ENCODE data around the gene RPS21. TPM values are rescaled to one million over a fixed set of nuclear protein-coding genes. Genes with fewer than 3 reads are reported as not detected.

Gene RPS21
- polyA plus RNA-seq, 1 of the 3 experiments (the other 2 are of a cell fraction): 16,625 TPM

GRCh38 chr20:62389601-62390087, 2.7 kb downstream of the RPS21 start:
- Histone ChIP-seq H3K9me3 (no peaks in the 10 kb centered on the region), H3K79me2 (ENCODE audit: insufficient read depth) (peaks cover 49% of the 10 kb centered on the region), H3K9ac (no peak overlapping the region), H3F3A (replicated peaks; ENCODE audit: insufficient read depth) (peaks cover 17% of the 10 kb centered on the region), H3K36me3 (replicated peaks in 1 of 2; ENCODE audit: control insufficient read depth in 1 of 2, insufficient read depth in 2 of 2, low read length in 1 of 2) (peaks cover 15 to 38% of the 10 kb centered on the region in 2 experiments), H3K4me3 (ENCODE audit: low read depth in 2 of 2, low read length in 1 of 2) (no peak overlapping the region), H3K27ac (ENCODE audit: low read depth in 2 of 2, low read length in 1 of 2) (no peak overlapping the region), H3K9me2 (no peaks in the 10 kb centered on the region), H3K4me1 (ENCODE audit: control insufficient read depth in 1 of 2, insufficient read depth in 2 of 2, low read depth in 1 of 2, low read length in 1 of 2) (peaks cover 0 to 19% of the 10 kb centered on the region in 2 experiments; a peak in 2 of 4 replicates), H4K20me1 (ENCODE audit: insufficient read depth) (peaks cover 22% of the 10 kb centered on the region), H3K27me3 (ENCODE audit: insufficient read depth) (no peaks in the 10 kb centered on the region), H3K4me2 (no peak overlapping the region), H2AFZ (ENCODE audit: low read depth) (no peak overlapping the region)
- DNase-seq: no peak
- WGBS (ENCODE audit: low lambda C conversion rate): 79% methylated on average over 5 of the region's 5 CpGs
- POLR2A ChIA-PET: interaction anchor here (3.0 kb wide), 1 partner anchor 10 kb away, joined by 12 read pairs; no protein-coding TSS in a partner anchor
- CTCF ChIA-PET: interaction anchor here (0.6 to 1.8 kb wide), 4 partner anchors 13 to 54 kb away, joined by 3 to 10 read pairs (median 4); no protein-coding TSS in a partner anchor
- TF ChIP-seq FOXJ3 (CRISPR knock-in tag; IDR thresholded peaks at IDR 0.05) (no peak), SMC3 (IDR thresholded peaks at IDR 0.05; ENCODE audit: low read depth, low read length) (no peak), RCOR1 (IDR thresholded peaks at IDR 0.05; ENCODE audit: low read length) (no peak), MAX (IDR thresholded peaks at IDR 0.05; ENCODE audit: low read depth) (no peak), MEF2A (IDR thresholded peaks at IDR 0.05; ENCODE audit: borderline replicate concordance, low read depth) (no peak), TAF1 (IDR thresholded peaks at IDR 0.05; ENCODE audit: borderline replicate concordance, low read depth, low read length) (no peak), USF1 (IDR thresholded peaks at IDR 0.05; ENCODE audit: borderline replicate concordance, low read depth) (no peak), GABPA (IDR thresholded peaks at IDR 0.05; ENCODE audit: low read depth) (no peak), NRF1 (IDR thresholded peaks at IDR 0.05; ENCODE audit: low read depth, low read length) (no peak), GATA2 (CRISPR knock-in tag; IDR thresholded peaks at IDR 0.05) (no peak), POLR2AphosphoS5 (IDR thresholded peaks at IDR 0.05; ENCODE audit: low read depth, low read length) (no peak), EP300 (IDR thresholded peaks at IDR 0.05; ENCODE audit: borderline replicate concordance in 1 of 2, low read depth in 1 of 2, low read length in 1 of 2) (no peak)

- peaks cover 40% of the 10 kb centered on the region for H3K79me2 ChIP-seq (ENCODE audit: insufficient read depth)
- TF ChIP-seq NRF1 (IDR thresholded peaks at IDR 0.05; ENCODE audit: low read depth, low read length) (no peak), PBX3 (IDR thresholded peaks at IDR 0.05) (0 out of 2 replicates have a peak, but pooled peaks have one; percentile 1), TCF12 (IDR thresholded peaks at IDR 0.05) (no peak), RCOR1 (IDR thresholded peaks at IDR 0.05; ENCODE audit: low read length) (no peak)
- no peak overlapping the region for H3K9ac ChIP-seq
- POLR2A ChIA-PET: interaction anchor here (2.0 to 3.0 kb wide), 2 partner anchors 9 to 20 kb away, joined by 5 to 12 read pairs; no protein-coding TSS in a partner anchor
- H3K27me3 ChIP-seq (ENCODE audit: insufficient read depth): no peaks in the 10 kb centered on the region
- H3K36me3 ChIP-seq (replicated peaks in 1 of 2; ENCODE audit: control insufficient read depth in 1 of 2, insufficient read depth in 2 of 2, low read length in 1 of 2): peaks cover 15 to 38% of the 10 kb centered on the region in 2 experiments
- no peak overlapping the region for H3K4me3 ChIP-seq (ENCODE audit: low read depth in 2 of 2, low read length in 1 of 2)
- peaks cover 22% of the 10 kb centered on the region for H4K20me1 ChIP-seq (ENCODE audit: insufficient read depth)
- peaks cover 17% of the 10 kb centered on the region for H3F3A ChIP-seq (replicated peaks; ENCODE audit: insufficient read depth)
- WGBS (ENCODE audit: low lambda C conversion rate): 89% methylated on average over 27 of the region's 29 CpGs
- no peaks in the 10 kb centered on the region for H3K9me2 ChIP-seq
- no peak overlapping the region for H3K4me2 ChIP-seq
- H2AFZ ChIP-seq (ENCODE audit: low read depth): no peak overlapping the region
- CTCF ChIA-PET: interaction anchor here (0.6 to 1.9 kb wide), 9 partner anchors 8 to 88 kb away, joined by 3 to 10 read pairs (median 4); partner anchors contain the start of gene ADRM1
- H3K4me1 ChIP-seq (ENCODE audit: control insufficient read depth in 1 of 2, insufficient read depth in 2 of 2, low read depth in 1 of 2, low read length in 1 of 2): peaks cover 0 to 19% of the 10 kb centered on the region in 2 experiments; a peak in 2 of 4 replicates
- no peaks in the 10 kb centered on the region for H3K9me3 ChIP-seq
- no peak overlapping the region; a peak in 1 of 4 replicates for H3K27ac ChIP-seq (ENCODE audit: low read depth in 2 of 2, low read length in 1 of 2)
- no peak for DNase-seq
Observed at GRCh38 chr20:62390317-62391164, 3.6 kb downstream of the RPS21 start.
